Gastroesophageal sphincter (tissue), 4 donors: Measurements from ENCODE around the gene NOP14. TPM values are rescaled to one million over a fixed set of nuclear protein-coding genes. Genes with fewer than 3 reads are reported as not detected.

ENCODE experiments used
- ATAC-seq: fragments of 150-250 bp; one replicate; pipeline ENCODE4 v1.9.1; 2016; ENCODE audit warnings: mild to moderate bottlenecking, moderate library complexity
- H3K27ac ChIP-seq, 4 donors: fragments of 200-600 bp; sonication (generic) in 3 of 4; 1 replicate in 3 of 4; 2 replicates in 1 of 4; pipeline ENCODE4 v1.5.1; 2016 to 2019
- H3K27me3 ChIP-seq: fragments of 200-600 bp; sonication (generic); one replicate; pipeline ENCODE4 v1.5.1; 2019
- H3K36me3 ChIP-seq, 2 donors: fragments of 200-600 bp; sonication (generic); one replicate each; pipeline ENCODE4 v1.5.1; 2019; ENCODE audit warnings: control low read depth in 1 of 2
- H3K4me1 ChIP-seq, 3 donors: fragments of 200-600 bp; sonication (generic); 1 replicate in 2 of 3; 2 replicates in 1 of 3; pipeline ENCODE4 v1.5.1; 2016 to 2019; ENCODE audit warnings: control low read depth in 2 of 3
- H3K4me3 ChIP-seq, 2 donors: fragments of 200-600 bp; sonication (generic); one replicate each; pipeline ENCODE4 v1.5.1; 2019; ENCODE audit warnings: mild to moderate bottlenecking in 1 of 2, moderate library complexity in 1 of 2
- H3K9me3 ChIP-seq, 3 donors: fragments of 200-600 bp; sonication (generic); one replicate each; pipeline ENCODE4 v1.5.1; 2017 to 2019; ENCODE audit warnings: control low read depth in 2 of 3
- CTCF ChIP-seq, 4 experiments: fragments of 200-600 bp in 2 of 4; fragments of 450-650 bp in 2 of 4; sonication (generic) in 1 of 4; IDR thresholded peaks; one replicate each; pipeline ENCODE4 v1.5.1; 2017 to 2019; ENCODE audit warnings: antibody characterized with exemption in 4 of 4, mild to moderate bottlenecking in 2 of 4, moderate library complexity in 2 of 4
- EP300 ChIP-seq: sonication (generic); formaldehyde crosslinking; IDR thresholded peaks from one replicate; pipeline ENCODE4 v1.6.1; 2017; ENCODE audit warnings: antibody characterized with exemption, mild to moderate bottlenecking
- POLR2A ChIP-seq, 2 donors: fragments of 450-650 bp; IDR thresholded peaks; one replicate each; pipeline ENCODE4 v1.6.1; 2017; ENCODE audit warnings: antibody characterized with exemption in 2 of 2, mild to moderate bottlenecking in 2 of 2, moderate library complexity in 1 of 2
- POLR2AphosphoS5 ChIP-seq: sonication (generic); formaldehyde crosslinking; IDR thresholded peaks from one replicate; pipeline ENCODE4 v1.6.1; 2017; ENCODE audit warnings: antibody characterized with exemption
- WGBS, 2 donors: methylation state at CpG; one replicate each; pipeline ENCODE4 v1.1.5; 2018; ENCODE audit warnings: low coverage in 1 of 2; 5-methylcytosine and 5-hydroxymethylcytosine counted together
- total RNA-seq, 4 donors: library from RNA; depleted of rRNA; stranded (reverse); fragments of >200 nt; gene quantifications; one replicate each; pipeline ENCODE4 v1.1.0, GENCODE V29; 2016

Gene NOP14
- total RNA-seq, 4 donors from 2014 or later: 17.6 to 25.2 (median 20.4) TPM

- TF ChIP-seq EP300 (no peak), CTCF (IDR thresholded peaks at IDR 0.05) (no peak), POLR2AphosphoS5 (no peak), POLR2A (IDR thresholded peaks at IDR 0.05) (no peak)
- H3K27me3 ChIP-seq: no peaks in the 10 kb centered on the region
- no peaks in the 10 kb centered on the region for H3K9me3 ChIP-seq
- WGBS, 2 donors: 73% methylated on average over 6 of the region's 12 CpGs; no CpG with 5 or more reads in 1 of the 2 donors
- H3K27ac ChIP-seq: peak overlapping the region in 3 of 4 donors; percentile 92 to 96 (median 94)
- H3K36me3 ChIP-seq: peaks cover 0 to 68% of the 10 kb centered on the region in 2 donors
- ATAC-seq: no peak
- H3K4me1 ChIP-seq: peaks cover 0 to 42% (median 16%) of the 10 kb centered on the region in 3 donors
- no peak overlapping the region for H3K4me3 ChIP-seq
These were observed 33.0 kb downstream of the NOP14 start for GRCh38 chr4:2930135-2930757.

- no peak for ATAC-seq
- TF ChIP-seq POLR2A (IDR thresholded peaks at IDR 0.05) (no peak), CTCF (IDR thresholded peaks at IDR 0.05) (no peak), POLR2AphosphoS5 (no peak), EP300 (no peak)
- H3K36me3 ChIP-seq: peaks cover 0 to 76% of the 10 kb centered on the region in 2 donors
- peak overlapping the region in 1 of 4 donors; percentile 14 for H3K27ac ChIP-seq
- H3K9me3 ChIP-seq: no peaks in the 10 kb centered on the region
- H3K4me3 ChIP-seq: no peak overlapping the region
- H3K4me1 ChIP-seq: peaks cover 0 to 40% (median 15%) of the 10 kb centered on the region in 3 donors
- WGBS, 2 donors: 77 to 87% methylated on average over 6 to 7 of the region's 16 CpGs
- H3K27me3 ChIP-seq: no peaks in the 10 kb centered on the region
These were observed 33.7 kb downstream of the NOP14 start for GRCh38 chr4:2929469-2929868.

GRCh38 chr4:2928242-2929176 lies 34.7 kb downstream of the NOP14 start:
- WGBS, 2 donors: 83 to 89% methylated on average over 2 to 11 of the region's 32 CpGs
- TF ChIP-seq POLR2AphosphoS5 (no peak), EP300 (no peak), POLR2A (IDR thresholded peaks at IDR 0.05) (no peak)
- H3K4me1 ChIP-seq: peaks cover 0 to 34% (median 13%) of the 10 kb centered on the region in 3 donors
- H3K36me3 ChIP-seq: peaks cover 0 to 86% of the 10 kb centered on the region in 2 donors
- H3K4me3 ChIP-seq: no peak overlapping the region
- H3K9me3 ChIP-seq: no peaks in the 10 kb centered on the region
- no peak for ATAC-seq
- H3K27me3 ChIP-seq: no peaks in the 10 kb centered on the region
- H3K27ac ChIP-seq: no peak overlapping the region

GRCh38 chr4:2927696-2928075 lies 35.5 kb downstream of the NOP14 start:
- TF ChIP-seq POLR2AphosphoS5 (no peak), CTCF (IDR thresholded peaks at IDR 0.05) (no peak)
- Histone ChIP-seq H3K27me3 (no peaks in the 10 kb centered on the region), H3K36me3 (peaks cover 0 to 94% of the 10 kb centered on the region in 2 donors), H3K4me3 (no peak overlapping the region), H3K4me1 (peaks cover 0 to 31% (median 5%) of the 10 kb centered on the region in 3 donors), H3K27ac (no peak overlapping the region), H3K9me3 (no peaks in the 10 kb centered on the region)
- 96% methylated on average over 10 of the region's 12 CpGs; no CpG with 5 or more reads in 1 of the 2 donors for WGBS, 2 donors
- no peak for ATAC-seq

GRCh38 chr4:2927016-2927695 lies 36.0 kb downstream of the NOP14 start:
- Histone ChIP-seq H3K9me3 (no peaks in the 10 kb centered on the region), H3K27me3 (no peaks in the 10 kb centered on the region), H3K36me3 (peaks cover 0 to 99% of the 10 kb centered on the region in 2 donors), H3K4me1 (peaks cover 0 to 28% (median 5%) of the 10 kb centered on the region in 3 donors), H3K27ac (no peak overlapping the region), H3K4me3 (no peak overlapping the region)
- TF ChIP-seq POLR2A (IDR thresholded peaks at IDR 0.05): no peak
- no peak for TF ChIP-seq POLR2AphosphoS5
- TF ChIP-seq EP300: no peak
- no peak for TF ChIP-seq CTCF (IDR thresholded peaks at IDR 0.05)
- whole genome bisulfite sequencing, 2 donors: 79 to 90% methylated on average over 2 to 4 of the region's 18 CpGs
- ATAC-seq: no peak
